ENCODE results near the gene CDHR2.

CDHR2 gene

GRCh38 chr5:176644878-176645670 is 95.9 kb downstream of the CDHR2 start:
- in situ Hi-C loops (cut with HindIII; ENCODE audit: low sequenced_read_pairs) = no loop called here
- no peak overlapping the region for H3K4me3 ChIP-seq (ENCODE audit: low read depth, low read length)
- no peak for TF ChIP-seq CTCF (IDR thresholded peaks at IDR 0.05; ENCODE audit: low read depth, low read length, missing control alignments)
- DNase-seq (ENCODE audit: low read depth) = no peak
